H1 (cell line): ENCODE measurements around the gene ECPAS. TPM values are rescaled to one million over a fixed set of nuclear protein-coding genes. Genes with fewer than 3 reads are reported as not detected.

Experiments
- ATF2 ChIP-seq: IDR thresholded peaks from 2 replicates; pipeline ENCODE4 v1.6.1; 2012; ENCODE audit warnings: low read length, inconsistent platforms
- BACH1 ChIP-seq: IDR thresholded peaks from 2 replicates; pipeline ENCODE4 v1.6.1; 2012; ENCODE audit warnings: low read length, improper control_type of control experiment
- CBX5 ChIP-seq: fragments of 300-800, 300-1000 bp; sonication (generic); IDR thresholded peaks from 2 replicates; pipeline ENCODE4 v1.7.1; 2016; ENCODE audit warnings: antibody characterized with exemption, low read length, low read depth
- CBX8 ChIP-seq: fragments of 300-800, 300-1000 bp; sonication (generic); IDR thresholded peaks from 2 replicates; pipeline ENCODE4 v1.7.1; 2016; ENCODE audit warnings: low read depth, low read length, borderline replicate concordance
- CHD1 ChIP-seq: IDR thresholded peaks from 2 replicates; pipeline ENCODE4 v1.6.1; 2012; ENCODE audit warnings: low read depth, low read length, improper control_type of control experiment
- E2F6 ChIP-seq: IDR thresholded peaks from 2 replicates; pipeline ENCODE4 v1.6.1; 2012; ENCODE audit warnings: inconsistent platforms
- EP300 ChIP-seq, 2 experiments: IDR thresholded peaks; 1 replicate in 1 of 2; 2 replicates in 1 of 2; pipeline ENCODE4 v1.6.1; 2011 to 2012; ENCODE audit warnings: low read depth in 2 of 2, low read length in 2 of 2, mild to moderate bottlenecking in 2 of 2, borderline replicate concordance in 1 of 2, inconsistent platforms in 1 of 2, moderate library complexity in 1 of 2
- GTF2F1 ChIP-seq: IDR thresholded peaks from 2 replicates; pipeline ENCODE4 v1.6.1; 2012; ENCODE audit warnings: low read depth, low read length, improper control_type of control experiment, borderline replicate concordance
- JUND ChIP-seq: IDR thresholded peaks from 2 replicates; pipeline ENCODE4 v1.6.1; 2011; ENCODE audit warnings: mild to moderate bottlenecking, improper control_type of control experiment, low read length
- KDM4A ChIP-seq: IDR thresholded peaks from one replicate; pipeline ENCODE4 v1.7.1; 2012; ENCODE audit warnings: low read depth, mild to moderate bottlenecking, moderate library complexity, low read length, inconsistent platforms; ENCODE audit not compliant: severe bottlenecking
- PHF8 ChIP-seq: fragments of 200-600 bp; sonication (generic); conservative IDR thresholded peaks from 2 replicates; pipeline ENCODE4 v1.7.1; 2012; ENCODE audit warnings: low read depth, mild to moderate bottlenecking, inconsistent platforms, low read length, moderate library complexity
- SAP30 ChIP-seq: fragments of 300-600 bp; sonication (generic); IDR thresholded peaks from 2 replicates; pipeline ENCODE4 v1.7.1; 2012; ENCODE audit warnings: low read length, moderate library complexity, mild to moderate bottlenecking, inconsistent platforms; ENCODE audit not compliant: insufficient read depth, insufficient replicate concordance
- SIN3A ChIP-seq, 2 experiments: IDR thresholded peaks in 1 of 2; conservative IDR thresholded peaks in 1 of 2; 2 replicates each; pipeline ENCODE4 v1.6.1; 2011 to 2012; ENCODE audit warnings: low read length in 2 of 2, improper control_type of control experiment in 1 of 2, low read depth in 1 of 2, mild to moderate bottlenecking in 1 of 2
- SIRT6 ChIP-seq: IDR thresholded peaks from one replicate; pipeline ENCODE4 v1.7.1; 2012; ENCODE audit warnings: low read length, inconsistent platforms
- SRF ChIP-seq: IDR thresholded peaks from 2 replicates; pipeline ENCODE4 v1.6.1; 2011; ENCODE audit warnings: mild to moderate bottlenecking, low read depth, low read length, moderate library complexity
- TAF1 ChIP-seq: IDR thresholded peaks from 2 replicates; pipeline ENCODE4 v1.6.1; 2011; ENCODE audit warnings: mild to moderate bottlenecking, low read depth, low read length
- TAF7 ChIP-seq: optimal IDR thresholded peaks from 2 replicates; pipeline ENCODE3; 2011; ENCODE audit warnings: low read depth, mild to moderate bottlenecking, inconsistent platforms, low read length, moderate library complexity, borderline replicate concordance
- USF2 ChIP-seq: IDR thresholded peaks from 2 replicates; pipeline ENCODE4 v1.6.1; 2011; ENCODE audit warnings: low read length, improper control_type of control experiment
- polyA plus RNA-seq, 7 experiments: library from polyadenylated mRNA; depleted of rRNA in 3 of 7; stranded (reverse) in 5 of 7; unstranded in 2 of 7; fragments of >200 nt in 5 of 7; fragments of 200-250 nt in 2 of 7; gene quantifications; 1 replicate in 5 of 7; 2 replicates in 1 of 7; 4 replicates in 1 of 7; pipeline versions ENCODE4 v1.2.1 to v1.2.3, GENCODE V29; 2011 to 2013; ENCODE audit warnings: missing spikeins in 2 of 7, mixed read lengths in 2 of 7
- total RNA-seq: library from RNA; stranded (reverse); fragmentation: NEBNext Ultra II Directional; extraction: Animal tissue kit (Norgen Biotek cat#: 25700); gene quantifications from 2 replicates; pipeline ENCODE4 v1.2.1, GENCODE V29; 2021
- TF ChIP-seq, protein P1 (sequence below): IDR thresholded peaks from 2 replicates; pipeline ENCODE4 v1.6.1; 2011; ENCODE audit warnings: low read depth, mild to moderate bottlenecking, low read length; ENCODE audit not compliant: insufficient read depth

ECPAS gene
- total and polyA plus RNA-seq, 2 of the 8 experiments (the other 6 are each of a cell fraction or from before 2014, with no cell fraction given): 20.9 to 131 TPM

DNA sequence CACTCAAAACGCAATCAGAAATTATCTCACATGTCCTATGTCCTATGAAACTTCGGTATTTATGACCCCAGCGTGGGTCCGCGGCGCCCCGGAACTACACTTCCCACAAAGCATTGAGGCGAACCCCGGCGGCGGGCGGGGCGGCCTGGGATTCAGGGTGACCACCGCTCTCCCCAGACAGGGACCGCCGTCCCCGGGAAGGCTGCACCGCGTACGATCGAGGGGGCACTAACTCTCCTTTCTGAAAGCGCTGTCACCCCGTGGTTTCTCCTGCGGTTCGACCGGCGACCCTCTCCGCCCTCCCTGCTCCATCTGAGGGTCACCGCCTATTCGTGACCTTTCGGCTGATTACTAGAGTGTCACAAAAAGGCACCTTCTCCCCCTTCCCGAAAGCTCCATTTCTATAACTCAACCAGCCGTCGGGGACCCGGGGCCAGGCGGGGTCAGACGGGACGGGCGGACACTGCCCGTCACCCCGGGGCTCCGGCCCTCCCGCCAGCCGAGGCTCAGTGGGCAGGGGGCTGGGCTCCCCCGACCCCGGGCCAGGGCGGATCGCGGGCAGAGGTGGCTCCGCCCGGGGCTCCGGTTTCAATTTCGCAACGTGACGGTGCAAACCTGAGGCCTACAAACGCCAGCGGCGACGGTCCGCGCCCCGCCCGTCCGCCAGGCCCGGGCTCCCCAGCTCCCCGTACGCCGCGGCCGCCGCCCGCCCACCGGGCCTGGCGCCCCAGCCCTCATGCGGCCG lies 1.3 kb downstream of the ECPAS start (continued):
- no peak for TF ChIP-seq EP300 (IDR thresholded peaks at IDR 0.05; ENCODE audit: borderline replicate concordance in 1 of 2, low read depth in 2 of 2, low read length in 2 of 2)
- TF ChIP-seq CBX8: no peak
- no peak for TF ChIP-seq TAF7
- TF ChIP-seq USF2: no peak
- TF ChIP-seq, protein P1, sequence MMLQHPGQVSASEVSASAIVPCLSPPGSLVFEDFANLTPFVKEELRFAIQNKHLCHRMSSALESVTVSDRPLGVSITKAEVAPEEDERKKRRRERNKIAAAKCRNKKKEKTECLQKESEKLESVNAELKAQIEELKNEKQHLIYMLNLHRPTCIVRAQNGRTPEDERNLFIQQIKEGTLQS: no peak
- no peak for TF ChIP-seq CHD1
- TF ChIP-seq GTF2F1: no peak
- no peak for TF ChIP-seq JUND
- TF ChIP-seq KDM4A: peak; percentile 31
- no peak for TF ChIP-seq CBX5
- no peak for TF ChIP-seq SRF
- no peak for TF ChIP-seq ATF2
- peak; percentile 38; the same call in 1 of the 2 replicates for TF ChIP-seq PHF8
- TF ChIP-seq E2F6: no peak
- peak; percentile 76 to 94; a peak in 3 of 4 replicates for TF ChIP-seq SIN3A (conservative IDR thresholded peaks at IDR 0.05 in 1 of 2, IDR thresholded peaks at IDR 0.05 in 1 of 2; ENCODE audit: low read depth in 1 of 2, low read length in 2 of 2)
- TF ChIP-seq SAP30: peak; percentile 87
- TF ChIP-seq TAF1: peak; percentile 47
- TF ChIP-seq SIRT6: no peak
- peak; percentile 61 for TF ChIP-seq BACH1
